ENCODE results near the gene USP17L12.
A peak's percentile ranks its signal among the peaks of the same experiment; 100 is the strongest.
"Not testable (repeated sequence)": the region's sequence is repeated elsewhere in the genome, so short reads cannot be mapped to it uniquely, and the experiment has no call there.

USP17L12 gene

GRCh38 chr4:9219852-9220251 lies at the start of gene USP17L12:
USP17L12 (plus strand) TSS chr4:9220152; CDS start chr4:9220152, 0 bp downstream.
- H3K27me3 ChIP-seq (replicated peaks); H3K36me3 ChIP-seq (replicated peaks); H3K27ac ChIP-seq; in situ Hi-C loops (cut with HindIII; ENCODE audit: low pct_ligation_motif_present, low sequenced_read_pairs); H3K4me3 ChIP-seq (ENCODE audit: low read depth, low read length); DNase-seq: not testable (repeated sequence)

GRCh38 chr4:9210357-9210756 lies 9.6 kb upstream of the USP17L12 start, which contains the start of gene USP17L10:
USP17L10 (plus strand) TSS chr4:9210657; CDS start chr4:9210657, 0 bp downstream.
- H3K36me3 ChIP-seq (replicated peaks); in situ Hi-C loops (cut with HindIII; ENCODE audit: low pct_ligation_motif_present, low sequenced_read_pairs); H3K4me3 ChIP-seq (ENCODE audit: low read depth, low read length); H3K27ac ChIP-seq; DNase-seq; H3K27me3 ChIP-seq (replicated peaks): not testable (repeated sequence)

- H3K27me3 ChIP-seq (replicated peaks); DNase-seq; H3K27ac ChIP-seq; in situ Hi-C loops (cut with HindIII; ENCODE audit: low pct_ligation_motif_present, low sequenced_read_pairs); H3K4me3 ChIP-seq (ENCODE audit: low read depth, low read length); H3K36me3 ChIP-seq (replicated peaks): not testable (repeated sequence)
Measured at GRCh38 chr4:9214701-9215100, 5.3 kb upstream of the USP17L12 start.

- in situ Hi-C loops (cut with HindIII; ENCODE audit: low pct_ligation_motif_present, low sequenced_read_pairs); H3K27ac ChIP-seq; H3K36me3 ChIP-seq (replicated peaks); H3K4me3 ChIP-seq (ENCODE audit: low read depth, low read length); H3K27me3 ChIP-seq (replicated peaks); DNase-seq: not testable (repeated sequence)
Measured at GRCh38 chr4:9215105-9215504, 4.8 kb upstream of the USP17L12 start, which contains the start of gene USP17L11. USP17L11 (plus strand) TSS chr4:9215405; CDS start chr4:9215405, 0 bp downstream.

- DNase-seq; H3K4me3 ChIP-seq (ENCODE audit: low read depth, low read length); H3K36me3 ChIP-seq (replicated peaks); H3K27me3 ChIP-seq (replicated peaks); H3K27ac ChIP-seq; in situ Hi-C loops (cut with HindIII; ENCODE audit: low pct_ligation_motif_present, low sequenced_read_pairs): not testable (repeated sequence)
Measured at GRCh38 chr4:9224596-9224995, 4.6 kb downstream of the USP17L12 start, which contains the start of gene USP17L13. USP17L13 (plus strand) TSS chr4:9224896; CDS start chr4:9224896, 0 bp downstream.

- in situ Hi-C loops (cut with HindIII; ENCODE audit: low pct_ligation_motif_present, low sequenced_read_pairs); DNase-seq; H3K36me3 ChIP-seq (replicated peaks); H3K27ac ChIP-seq; H3K4me3 ChIP-seq (ENCODE audit: low read depth, low read length); H3K27me3 ChIP-seq (replicated peaks): not testable (repeated sequence)
Measured at GRCh38 chr4:9230249-9230648, 10.3 kb downstream of the USP17L12 start.

- H3K36me3 ChIP-seq (replicated peaks); H3K27me3 ChIP-seq (replicated peaks); H3K27ac ChIP-seq; in situ Hi-C loops (cut with HindIII; ENCODE audit: low pct_ligation_motif_present, low sequenced_read_pairs); H3K4me3 ChIP-seq (ENCODE audit: low read depth, low read length); DNase-seq: not testable (repeated sequence)
Measured at GRCh38 chr4:9234085-9234484, 14.1 kb downstream of the USP17L12 start, which contains the start of gene USP17L15. USP17L15 (plus strand) TSS chr4:9234385; CDS start chr4:9234385, 0 bp downstream.

- DNase-seq; H3K4me3 ChIP-seq (ENCODE audit: low read depth, low read length); H3K27ac ChIP-seq; in situ Hi-C loops (cut with HindIII; ENCODE audit: low pct_ligation_motif_present, low sequenced_read_pairs); H3K36me3 ChIP-seq (replicated peaks); H3K27me3 ChIP-seq (replicated peaks): not testable (repeated sequence)
Measured at GRCh38 chr4:9238461-9238860, 18.5 kb downstream of the USP17L12 start.

GRCh38 chr4:9243579-9243978 lies 23.6 kb downstream of the USP17L12 start, which contains the start of gene USP17L17:
USP17L17 (plus strand) TSS chr4:9243879; CDS start chr4:9243879, 0 bp downstream.
- in situ Hi-C loops (cut with HindIII; ENCODE audit: low pct_ligation_motif_present, low sequenced_read_pairs); H3K4me3 ChIP-seq (ENCODE audit: low read depth, low read length); H3K36me3 ChIP-seq (replicated peaks); H3K27me3 ChIP-seq (replicated peaks); H3K27ac ChIP-seq; DNase-seq: not testable (repeated sequence)

GRCh38 chr4:9247953-9248680 lies 28.2 kb downstream of the USP17L12 start, which contains the start of gene USP17L18:
USP17L18 (plus strand) TSS chr4:9248630; CDS start chr4:9248630, 0 bp downstream.
- in situ Hi-C loops (cut with HindIII; ENCODE audit: low pct_ligation_motif_present, low sequenced_read_pairs); H3K27me3 ChIP-seq (replicated peaks); H3K27ac ChIP-seq; H3K4me3 ChIP-seq (ENCODE audit: low read depth, low read length); H3K36me3 ChIP-seq (replicated peaks): not testable (repeated sequence)
- DNase-seq: peak; percentile 4

- H3K27ac ChIP-seq; in situ Hi-C loops (cut with HindIII; ENCODE audit: low pct_ligation_motif_present, low sequenced_read_pairs); H3K4me3 ChIP-seq (ENCODE audit: low read depth, low read length); DNase-seq; H3K27me3 ChIP-seq (replicated peaks); H3K36me3 ChIP-seq (replicated peaks): not testable (repeated sequence)
Measured at GRCh38 chr4:9253078-9253477, 33.1 kb downstream of the USP17L12 start, which contains the start of gene USP17L19. USP17L19 (plus strand) TSS chr4:9253378; CDS start chr4:9253378, 0 bp downstream.

GRCh38 chr4:9257824-9258223 lies 37.9 kb downstream of the USP17L12 start, which contains the start of gene USP17L20:
USP17L20 (plus strand) TSS chr4:9258124; CDS start chr4:9258124, 0 bp downstream.
- H3K36me3 ChIP-seq (replicated peaks); H3K27ac ChIP-seq; in situ Hi-C loops (cut with HindIII; ENCODE audit: low pct_ligation_motif_present, low sequenced_read_pairs); H3K4me3 ChIP-seq (ENCODE audit: low read depth, low read length); DNase-seq; H3K27me3 ChIP-seq (replicated peaks): not testable (repeated sequence)

GRCh38 chr4:9262572-9262971 lies 42.6 kb downstream of the USP17L12 start, which contains the start of gene USP17L21:
USP17L21 (plus strand) TSS chr4:9262872; CDS start chr4:9262872, 0 bp downstream.
- H3K27ac ChIP-seq; H3K4me3 ChIP-seq (ENCODE audit: low read depth, low read length); H3K27me3 ChIP-seq (replicated peaks); DNase-seq; H3K36me3 ChIP-seq (replicated peaks); in situ Hi-C loops (cut with HindIII; ENCODE audit: low pct_ligation_motif_present, low sequenced_read_pairs): not testable (repeated sequence)

- in situ Hi-C loops (cut with HindIII; ENCODE audit: low pct_ligation_motif_present, low sequenced_read_pairs); H3K27me3 ChIP-seq (replicated peaks); H3K36me3 ChIP-seq (replicated peaks); H3K4me3 ChIP-seq (ENCODE audit: low read depth, low read length); DNase-seq; H3K27ac ChIP-seq: not testable (repeated sequence)
Measured at GRCh38 chr4:9267319-9267718, 47.4 kb downstream of the USP17L12 start, which contains the start of gene USP17L22. USP17L22 (plus strand) TSS chr4:9267619; CDS start chr4:9267619, 0 bp downstream.
